ENCODE results near the gene MIA3. TPM values are rescaled to one million over a fixed set of nuclear protein-coding genes. Genes with fewer than 3 reads are reported as not detected.

MIA3 gene
- total and polyA plus RNA-seq, 2 of the 4 experiments (the other 2 are of a cell fraction) = 35.0 to 45.4 TPM

DNA sequence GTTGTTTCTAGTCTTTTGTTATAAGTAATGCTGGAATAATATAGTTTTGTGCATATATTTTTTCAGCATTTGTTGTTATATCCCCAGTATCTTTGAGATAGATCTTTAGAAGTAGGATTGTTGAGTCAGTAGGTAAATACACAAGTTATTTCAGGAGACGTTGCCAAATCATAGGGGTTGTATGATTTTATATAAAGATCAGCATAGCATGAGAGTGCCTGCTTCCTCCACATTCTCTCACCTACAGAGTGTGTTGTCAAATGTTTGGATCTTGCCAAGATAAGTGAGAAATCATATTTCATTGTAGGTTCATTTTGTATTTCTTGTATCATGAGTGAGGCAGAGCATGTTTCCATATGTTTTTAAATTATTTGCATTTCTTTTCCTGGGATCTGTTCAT lies 24.6 kb downstream of the MIA3 start:
- H3K23ac ChIP-seq (ENCODE audit: low read depth, low read length) = no peak overlapping the region
- H4K5ac ChIP-seq (ENCODE audit: low read depth, low read length) = no peak overlapping the region
- H3K36me3 ChIP-seq (ENCODE audit: control insufficient read depth, insufficient read depth, low read length) = peaks cover 3% of the 10 kb centered on the region; the same call in 1 of the 2 replicates
- BruUV-seq (replicated peaks) = no TSS peak
- no peak overlapping the region for H2AK9ac ChIP-seq (replicated peaks; ENCODE audit: low read depth, low read length, poor library complexity)
- H2AK5ac ChIP-seq (ENCODE audit: low read depth, low read length) = no peak overlapping the region
- no peak overlapping the region for H3K9ac ChIP-seq (ENCODE audit: low read depth, low read length)
- peaks cover 16 to 18% of the 10 kb centered on the region in 2 experiments for H3K79me1 ChIP-seq (ENCODE audit: low read depth in 1 of 2, low read length in 2 of 2)
- H3K9me1 ChIP-seq (ENCODE audit: insufficient read depth, low read length) = no peaks in the 10 kb centered on the region
- POLR2A ChIA-PET (ENCODE audit: unreplicated experiment) = interaction anchor here (0.6 kb wide), 1 partner anchor 107 kb away, joined by 4 read pairs; no protein-coding TSS in a partner anchor
- in situ Hi-C loops (cut with MboI; ENCODE audit: low sequenced_read_pairs) (loop anchor here (25.0 kb wide), 2 partner anchors 905 to 1180 kb away; partner anchors contain the start of gene DUSP10), dilution Hi-C loops (cut with HindIII; ENCODE audit: low sequenced_read_pairs, unreplicated experiment) (no loop called here), intact Hi-C loops (cut with micrococcal nuclease) (no loop called here)
- no peak overlapping the region for H3K18ac ChIP-seq (ENCODE audit: low read depth, low read length)
- no peak overlapping the region for H2AFZ ChIP-seq (replicated peaks; ENCODE audit: low read length, poor library complexity)
- no peaks in the 10 kb centered on the region for H3K9me3 ChIP-seq (ENCODE audit: control insufficient read depth, insufficient read depth, low read length)
- ATAC-seq (ENCODE audit: low read depth) (no peak), DNase-seq (no peak)
- no peak overlapping the region for H2BK15ac ChIP-seq (ENCODE audit: low read depth, low read length)
- no peak overlapping the region for H2BK20ac ChIP-seq (ENCODE audit: low read depth, low read length)
- CTCF ChIA-PET = no interaction called here
- WGBS, 2 experiments (ENCODE audit: extremely low coverage in 2 of 2, insufficient read length in 1 of 2) = no CpG with 5 or more reads among the region's 1 CpG
- no peak overlapping the region for H3K4me3 ChIP-seq (ENCODE audit: insufficient read depth, low read depth, low read length)
- H3K27ac ChIP-seq (ENCODE audit: insufficient read depth, low read length) = no peak overlapping the region
- H3K4me1 ChIP-seq (ENCODE audit: control insufficient read depth, insufficient read depth, low read length) = 0 out of 2 replicates have a peak, but pooled peaks cover 1% of the 10 kb centered on the region
- H4K91ac ChIP-seq (ENCODE audit: insufficient read depth, low read depth, low read length) = no peak overlapping the region
- H3K4ac ChIP-seq (ENCODE audit: low read depth, low read length) = no peak overlapping the region
- no peak overlapping the region for H3K56ac ChIP-seq (ENCODE audit: extremely low read depth, insufficient read depth, low read length)
- TF ChIP-seq SMC3 (IDR thresholded peaks at IDR 0.05; ENCODE audit: low read depth, low read length) (no peak), CHD1 (IDR thresholded peaks at IDR 0.05; ENCODE audit: low read depth, low read length) (no peak), BHLHE40 (IDR thresholded peaks at IDR 0.05; ENCODE audit: low read depth, low read length) (no peak), CEBPB (IDR thresholded peaks at IDR 0.05; ENCODE audit: low read depth, low read length) (no peak), POLR2A (IDR thresholded peaks at IDR 0.05; ENCODE audit: low read depth, low read length) (no peak), MXI1 (IDR thresholded peaks at IDR 0.05; ENCODE audit: borderline replicate concordance, low read depth, low read length) (no peak), RCOR1 (IDR thresholded peaks at IDR 0.05; ENCODE audit: insufficient replicate concordance, low read length) (no peak), MAZ (IDR thresholded peaks at IDR 0.05; ENCODE audit: borderline replicate concordance, low read depth, low read length) (no peak), RAD21 (IDR thresholded peaks at IDR 0.05; ENCODE audit: low read length) (no peak), RFX5 (IDR thresholded peaks at IDR 0.05; ENCODE audit: low read depth, low read length) (no peak), MAFK (IDR thresholded peaks at IDR 0.05; ENCODE audit: low read depth, low read length) (no peak), NFE2L2 (IDR thresholded peaks at IDR 0.05; ENCODE audit: low read depth, low read length) (no peak), FOS (IDR thresholded peaks at IDR 0.05; ENCODE audit: low read depth, low read length) (no peak)
- TF ChIP-seq, protein P1, sequence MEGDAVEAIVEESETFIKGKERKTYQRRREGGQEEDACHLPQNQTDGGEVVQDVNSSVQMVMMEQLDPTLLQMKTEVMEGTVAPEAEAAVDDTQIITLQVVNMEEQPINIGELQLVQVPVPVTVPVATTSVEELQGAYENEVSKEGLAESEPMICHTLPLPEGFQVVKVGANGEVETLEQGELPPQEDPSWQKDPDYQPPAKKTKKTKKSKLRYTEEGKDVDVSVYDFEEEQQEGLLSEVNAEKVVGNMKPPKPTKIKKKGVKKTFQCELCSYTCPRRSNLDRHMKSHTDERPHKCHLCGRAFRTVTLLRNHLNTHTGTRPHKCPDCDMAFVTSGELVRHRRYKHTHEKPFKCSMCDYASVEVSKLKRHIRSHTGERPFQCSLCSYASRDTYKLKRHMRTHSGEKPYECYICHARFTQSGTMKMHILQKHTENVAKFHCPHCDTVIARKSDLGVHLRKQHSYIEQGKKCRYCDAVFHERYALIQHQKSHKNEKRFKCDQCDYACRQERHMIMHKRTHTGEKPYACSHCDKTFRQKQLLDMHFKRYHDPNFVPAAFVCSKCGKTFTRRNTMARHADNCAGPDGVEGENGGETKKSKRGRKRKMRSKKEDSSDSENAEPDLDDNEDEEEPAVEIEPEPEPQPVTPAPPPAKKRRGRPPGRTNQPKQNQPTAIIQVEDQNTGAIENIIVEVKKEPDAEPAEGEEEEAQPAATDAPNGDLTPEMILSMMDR (conservative IDR thresholded peaks at IDR 0.05; ENCODE audit: low read depth, low read length) = no peak
- TF ChIP-seq, protein P2, sequence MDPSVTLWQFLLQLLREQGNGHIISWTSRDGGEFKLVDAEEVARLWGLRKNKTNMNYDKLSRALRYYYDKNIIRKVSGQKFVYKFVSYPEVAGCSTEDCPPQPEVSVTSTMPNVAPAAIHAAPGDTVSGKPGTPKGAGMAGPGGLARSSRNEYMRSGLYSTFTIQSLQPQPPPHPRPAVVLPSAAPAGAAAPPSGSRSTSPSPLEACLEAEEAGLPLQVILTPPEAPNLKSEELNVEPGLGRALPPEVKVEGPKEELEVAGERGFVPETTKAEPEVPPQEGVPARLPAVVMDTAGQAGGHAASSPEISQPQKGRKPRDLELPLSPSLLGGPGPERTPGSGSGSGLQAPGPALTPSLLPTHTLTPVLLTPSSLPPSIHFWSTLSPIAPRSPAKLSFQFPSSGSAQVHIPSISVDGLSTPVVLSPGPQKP (IDR thresholded peaks at IDR 0.05; ENCODE audit: borderline replicate concordance, low read depth, low read length) = no peak
- TF ChIP-seq, protein P3, sequence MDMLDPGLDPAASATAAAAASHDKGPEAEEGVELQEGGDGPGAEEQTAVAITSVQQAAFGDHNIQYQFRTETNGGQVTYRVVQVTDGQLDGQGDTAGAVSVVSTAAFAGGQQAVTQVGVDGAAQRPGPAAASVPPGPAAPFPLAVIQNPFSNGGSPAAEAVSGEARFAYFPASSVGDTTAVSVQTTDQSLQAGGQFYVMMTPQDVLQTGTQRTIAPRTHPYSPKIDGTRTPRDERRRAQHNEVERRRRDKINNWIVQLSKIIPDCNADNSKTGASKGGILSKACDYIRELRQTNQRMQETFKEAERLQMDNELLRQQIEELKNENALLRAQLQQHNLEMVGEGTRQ (IDR thresholded peaks at IDR 0.05; ENCODE audit: low read depth, low read length) = no peak
- no peak overlapping the region; a peak in 1 of 4 replicates for H4K8ac ChIP-seq (ENCODE audit: low read depth in 2 of 2, low read length in 2 of 2)
- no peaks in the 10 kb centered on the region for H3K27me3 ChIP-seq (ENCODE audit: control insufficient read depth, insufficient read depth, low read length)
- H4K20me1 ChIP-seq (ENCODE audit: insufficient read depth, low read length) = no peaks in the 10 kb centered on the region
- H3K4me2 ChIP-seq (ENCODE audit: low read depth, low read length) = no peak overlapping the region
- H3K14ac ChIP-seq (replicated peaks; ENCODE audit: low read depth, low read length) = no peak overlapping the region
- H2BK5ac ChIP-seq (ENCODE audit: low read depth, low read length, poor library complexity, severe bottlenecking) = no peak overlapping the region
- H2BK120ac ChIP-seq (ENCODE audit: low read depth, low read length) = no peak overlapping the region
